Middle frontal gyrus (tissue), 1 donor: ENCODE data around the gene COLEC12.

Experiments
- DNase-seq: peaks from one replicate; pipeline ENCODE4 v3.0.0-alpha.2; 2015; ENCODE audit warnings: low spot score; ENCODE audit errors: extremely low spot score

Gene COLEC12

DNA sequence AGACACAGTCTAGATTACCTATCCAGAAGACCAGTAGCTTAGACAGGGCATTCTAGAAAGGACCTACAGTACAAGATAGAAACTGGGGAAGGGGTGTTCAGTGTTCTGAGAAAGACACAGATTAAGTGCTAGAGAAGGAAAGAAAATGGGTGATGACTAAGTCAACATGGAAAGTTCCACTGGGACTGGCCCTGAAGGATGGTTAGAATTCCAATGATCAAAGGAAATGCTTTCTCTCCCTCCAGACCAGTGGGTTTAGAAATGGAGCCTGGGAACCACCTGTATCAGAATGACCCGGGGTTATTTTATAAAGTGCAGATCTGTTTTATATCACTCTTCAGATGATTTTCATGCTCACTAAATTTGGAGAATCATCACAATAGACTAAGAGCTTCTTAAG is 5.8 kb upstream of the COLEC12 start:
- DNase-seq: no peak

DNA sequence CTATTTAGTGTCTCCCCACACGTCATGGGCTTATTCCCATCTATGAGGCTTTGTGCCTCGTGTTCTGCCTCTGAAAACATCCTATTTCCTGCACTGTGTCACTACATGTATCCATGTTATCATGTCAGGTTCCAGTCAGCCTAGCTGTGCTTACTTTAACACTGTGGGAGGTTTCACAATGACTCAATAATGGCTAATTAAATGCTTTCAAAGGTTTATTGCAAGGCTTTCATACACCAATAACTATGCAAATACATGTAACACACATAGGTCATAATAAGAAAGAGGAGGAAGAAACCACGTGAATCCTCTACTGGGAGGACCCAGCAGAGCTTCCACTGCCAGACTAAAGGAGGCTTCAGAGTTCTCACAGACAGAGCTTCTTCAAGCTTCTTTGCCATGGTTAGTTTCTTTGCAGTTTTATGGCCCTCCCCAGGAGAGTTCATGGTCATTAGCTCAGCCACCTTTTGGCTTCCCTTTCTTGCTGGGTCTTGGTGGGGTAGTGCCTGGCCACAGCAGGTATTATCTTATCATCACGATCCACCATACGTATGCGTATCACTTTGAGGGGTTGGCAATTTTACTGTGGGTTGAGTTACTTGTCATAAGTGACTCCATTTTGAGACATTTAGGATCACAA is 5.1 kb upstream of the COLEC12 start:
- DNase-seq: no peak

DNA sequence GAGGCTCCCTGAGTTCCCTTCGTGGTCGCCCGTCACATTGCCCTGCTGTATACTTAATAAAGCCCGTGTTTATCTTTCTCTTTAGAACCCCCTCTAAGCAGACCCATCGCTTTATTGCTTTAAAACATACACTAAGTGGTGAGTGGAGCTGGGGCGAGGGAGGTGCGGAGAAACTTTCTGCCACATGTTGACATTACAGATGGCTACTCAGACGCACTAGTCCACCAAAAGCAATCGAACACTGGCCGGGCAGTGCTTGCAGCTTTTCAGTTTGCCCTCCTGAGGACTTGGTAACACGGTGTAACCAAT is 859 bp upstream of the COLEC12 start:
- no peak for DNase-seq

DNA sequence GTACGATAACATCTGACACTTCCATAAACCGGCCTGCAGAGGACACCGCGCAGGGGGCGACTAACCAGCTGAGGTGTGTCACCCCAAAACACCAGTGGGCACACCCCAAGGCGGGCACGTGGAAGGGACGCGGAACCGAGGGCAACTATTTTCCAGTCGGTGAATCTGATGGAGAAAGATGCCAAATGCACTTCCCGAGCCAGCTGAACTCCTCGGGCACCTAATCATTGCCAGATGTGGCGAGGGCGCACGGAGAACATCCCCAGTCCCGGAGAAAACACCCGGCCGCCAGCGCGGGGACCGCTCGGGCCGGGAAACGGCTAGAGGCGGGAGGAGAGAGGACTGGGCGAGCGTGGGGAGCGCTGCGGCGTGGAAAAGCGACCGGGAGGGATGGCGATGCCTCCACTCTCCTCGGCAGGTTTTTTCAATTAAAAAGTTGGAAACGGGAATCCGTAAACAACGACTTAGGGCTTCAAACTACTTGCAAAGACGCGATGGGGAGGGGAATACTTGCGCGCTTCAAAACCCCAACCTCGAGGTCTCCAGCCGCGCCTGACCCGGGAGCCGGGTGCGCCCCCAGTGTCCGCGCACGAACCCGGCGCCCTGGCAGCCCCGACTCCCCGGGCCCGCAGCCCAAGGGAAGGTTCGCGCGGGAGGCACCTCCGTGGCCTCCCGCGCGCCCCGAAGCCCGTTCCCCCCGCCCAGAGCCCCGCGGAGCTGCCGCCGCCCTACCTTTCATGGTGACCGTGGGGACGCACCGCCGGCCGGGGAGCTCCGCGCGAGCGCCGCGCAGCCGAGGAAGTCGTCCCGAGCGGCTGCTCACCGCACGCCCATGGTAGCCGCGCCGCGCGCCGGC is 497 bp downstream of the COLEC12 start:
- no peak for DNase-seq

DNA sequence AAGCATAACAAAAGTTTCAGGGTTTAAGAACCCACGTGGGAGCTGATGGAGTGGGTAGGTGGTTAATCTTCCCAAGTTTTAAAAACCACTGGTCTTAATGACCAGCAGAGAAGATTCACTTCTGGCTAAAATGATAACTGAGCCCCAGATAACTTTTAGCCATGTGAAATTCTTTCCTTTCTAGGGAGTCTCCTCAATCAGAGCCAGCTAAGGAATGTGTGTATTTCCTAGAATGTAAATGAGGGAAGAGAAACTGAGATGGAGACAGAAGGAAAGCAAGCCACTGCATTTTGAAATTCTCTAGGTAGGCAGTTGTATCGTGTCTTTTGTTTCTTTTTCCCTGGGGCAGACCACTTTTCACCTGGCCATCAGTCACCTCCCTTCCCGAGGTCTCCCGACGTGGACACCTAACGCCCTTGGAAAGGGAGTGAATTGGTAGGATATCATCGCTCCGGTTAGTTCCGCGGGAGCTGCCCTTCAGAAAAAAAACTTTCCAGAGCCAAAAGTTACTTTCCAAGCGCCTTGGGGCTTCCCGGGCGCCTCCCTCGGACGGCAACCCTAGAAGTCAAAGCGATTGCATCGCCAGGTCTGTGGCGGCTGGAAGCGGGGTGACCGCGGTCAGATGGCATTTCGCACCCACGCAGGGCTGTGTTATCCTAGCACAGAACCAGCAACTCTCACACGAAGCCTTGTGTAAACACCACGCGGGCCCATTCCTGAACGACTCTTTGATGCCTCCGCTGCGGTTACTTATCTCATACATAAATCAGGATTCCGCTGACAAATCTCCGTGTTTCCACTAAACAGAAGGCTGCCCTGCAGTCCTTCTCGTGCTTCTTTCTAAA is 1.3 kb downstream of the COLEC12 start:
- DNase-seq: no peak

DNA sequence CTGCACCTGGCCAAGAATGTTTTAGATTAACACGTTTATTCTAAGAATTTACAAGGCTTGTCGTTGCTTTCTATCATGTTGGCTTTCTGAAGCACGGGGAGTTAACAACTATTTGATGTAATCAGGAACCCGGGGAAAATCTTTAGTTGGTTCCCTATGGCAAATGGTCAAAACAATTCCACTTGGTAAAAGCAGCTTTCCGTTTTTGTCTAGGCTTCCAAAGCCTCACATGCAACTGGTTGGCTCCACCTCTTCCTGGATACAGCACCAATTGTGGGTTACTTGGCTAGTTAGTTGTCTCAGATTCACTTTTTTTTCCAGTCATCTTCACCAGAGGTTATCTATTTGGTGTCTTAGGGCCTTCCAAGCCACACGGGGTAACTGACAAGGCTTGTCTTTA is 2.8 kb downstream of the COLEC12 start:
- DNase-seq: no peak

DNA sequence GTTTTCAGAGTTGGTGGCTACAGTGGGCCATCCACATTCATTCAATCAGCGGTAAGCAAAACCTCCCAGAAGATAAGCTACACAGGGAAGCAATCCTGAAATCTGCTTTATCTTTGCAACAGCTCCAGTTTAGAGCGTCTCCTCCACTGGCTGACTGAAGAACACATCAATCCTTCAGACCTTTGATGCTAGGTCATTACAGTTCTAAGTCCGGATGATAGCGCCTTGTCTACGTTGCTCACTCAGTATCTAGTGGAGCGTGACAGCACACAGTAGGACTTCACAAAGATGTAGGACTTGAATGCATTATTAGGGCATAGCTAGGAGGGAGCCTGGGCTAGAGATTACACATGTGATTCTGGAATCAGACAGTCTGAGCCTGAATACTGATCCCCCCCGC is 5.0 kb downstream of the COLEC12 start:
- no peak for DNase-seq

DNA sequence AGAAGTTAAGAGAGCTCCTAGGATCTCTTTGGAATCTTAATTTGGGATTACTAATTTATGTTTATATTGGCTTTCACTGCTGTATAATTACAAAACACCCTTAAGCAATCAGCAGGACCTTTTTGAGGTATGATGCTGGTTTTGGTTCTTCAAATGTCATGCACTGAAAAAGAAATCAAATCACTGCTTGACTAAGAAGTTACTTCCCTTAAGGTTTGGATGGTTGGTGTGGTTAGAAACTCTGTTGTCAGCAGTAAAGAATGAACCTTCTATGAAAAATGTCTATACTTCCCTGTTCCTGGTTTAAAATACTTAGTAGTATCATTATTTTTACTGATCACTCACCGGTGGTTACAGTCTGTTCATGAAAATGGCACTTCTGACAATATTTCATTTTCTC is 5.5 kb downstream of the COLEC12 start:
- DNase-seq: no peak

DNA sequence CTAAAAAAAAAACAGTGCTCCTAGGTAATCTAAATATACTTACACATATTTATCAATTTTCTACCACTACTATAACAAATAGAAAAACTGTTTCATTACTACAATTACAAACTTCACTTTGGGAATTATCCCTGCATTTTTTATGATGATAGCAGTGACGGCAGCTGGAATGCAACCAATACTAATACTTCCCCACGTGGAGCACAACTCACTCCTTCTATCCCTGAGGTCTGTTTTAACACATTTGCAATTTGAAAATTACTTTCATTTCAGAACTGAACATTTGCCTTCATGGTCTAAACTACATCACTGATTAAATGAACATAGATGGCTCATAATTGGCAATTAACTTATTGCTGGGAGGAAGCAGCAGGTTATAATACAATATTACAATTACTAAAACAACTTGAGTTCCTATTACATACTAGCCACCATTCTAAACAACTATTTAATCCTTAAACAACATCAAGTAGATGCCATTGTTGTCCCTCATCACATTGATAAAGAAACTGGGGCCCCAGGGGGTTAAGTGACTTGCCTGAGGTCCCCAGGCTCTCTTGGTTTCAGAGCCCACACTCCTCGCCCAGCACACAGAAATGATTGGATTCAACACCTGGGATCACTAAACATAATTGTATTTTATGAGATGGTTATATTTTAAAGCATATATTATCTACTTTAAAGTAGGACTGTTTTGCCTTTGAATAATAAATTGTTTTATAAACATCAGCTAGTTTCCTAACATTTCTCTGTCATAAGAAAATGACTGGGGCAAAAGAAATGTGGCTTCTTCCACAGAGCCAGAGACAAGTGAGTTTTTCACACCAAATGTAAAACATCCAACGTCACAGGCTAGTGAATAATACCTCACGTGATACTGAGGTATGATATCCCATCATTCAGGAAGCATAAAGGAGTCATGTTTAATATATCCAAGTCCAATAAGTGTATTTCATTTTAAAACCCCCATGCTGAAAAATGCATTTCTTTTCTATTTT is 6.2 kb downstream of the COLEC12 start:
- DNase-seq: no peak

DNA sequence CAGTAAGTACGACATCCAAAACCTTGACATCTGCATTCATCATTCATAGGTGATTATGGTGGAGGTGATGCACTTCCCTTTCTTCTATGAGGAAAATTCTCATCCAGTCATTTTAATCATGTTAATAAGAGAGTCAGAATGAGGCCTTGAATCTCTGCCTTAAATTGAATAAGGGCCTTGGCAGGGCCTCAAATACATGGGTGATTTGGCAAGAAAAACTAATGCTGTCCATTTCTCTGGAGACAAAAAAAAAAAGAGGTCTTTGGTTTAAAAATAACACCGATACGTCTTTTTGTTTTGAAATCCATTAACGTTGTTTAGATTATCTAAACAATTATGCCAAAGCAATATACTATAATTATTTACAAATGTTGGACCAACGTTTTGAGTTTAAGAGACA is 8.1 kb downstream of the COLEC12 start:
- DNase-seq: no peak

DNA sequence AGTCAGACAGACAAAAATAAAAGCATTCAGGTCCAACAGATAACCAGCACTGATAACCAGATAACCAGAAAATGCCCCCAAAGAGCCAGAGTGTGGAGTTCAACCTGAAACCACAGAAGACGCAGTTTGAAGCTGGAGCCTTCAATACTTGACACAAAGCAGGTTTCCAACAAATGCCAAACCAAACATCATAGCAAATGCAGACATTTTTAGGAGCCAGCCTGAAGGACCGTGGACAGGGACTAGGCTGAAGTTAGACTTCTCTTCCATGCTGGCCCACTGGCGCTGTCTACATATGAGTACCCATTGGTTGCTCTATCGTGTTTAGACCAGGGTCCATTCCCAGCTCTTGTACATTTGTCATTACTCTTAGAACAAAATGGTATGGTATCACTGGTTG is 9.9 kb downstream of the COLEC12 start:
- no peak for DNase-seq

DNA sequence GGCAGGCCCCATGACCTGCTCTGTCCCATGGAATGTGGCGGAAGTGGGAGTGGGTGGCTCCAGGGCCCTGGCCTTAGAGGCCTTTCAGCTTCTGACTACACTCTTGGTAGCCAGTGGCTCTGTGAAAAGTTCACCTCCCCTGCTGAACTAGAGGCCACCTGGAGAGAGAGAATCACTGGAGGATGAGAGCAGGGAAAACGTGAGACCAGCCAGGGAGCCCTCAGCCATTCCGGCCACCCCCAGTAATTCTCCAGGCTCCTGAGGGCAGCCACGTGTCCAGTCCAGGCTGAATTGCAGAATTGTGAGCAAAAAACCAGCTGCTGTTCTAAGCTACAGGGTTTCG is 10.5 kb downstream of the COLEC12 start:
- DNase-seq: no peak

DNA sequence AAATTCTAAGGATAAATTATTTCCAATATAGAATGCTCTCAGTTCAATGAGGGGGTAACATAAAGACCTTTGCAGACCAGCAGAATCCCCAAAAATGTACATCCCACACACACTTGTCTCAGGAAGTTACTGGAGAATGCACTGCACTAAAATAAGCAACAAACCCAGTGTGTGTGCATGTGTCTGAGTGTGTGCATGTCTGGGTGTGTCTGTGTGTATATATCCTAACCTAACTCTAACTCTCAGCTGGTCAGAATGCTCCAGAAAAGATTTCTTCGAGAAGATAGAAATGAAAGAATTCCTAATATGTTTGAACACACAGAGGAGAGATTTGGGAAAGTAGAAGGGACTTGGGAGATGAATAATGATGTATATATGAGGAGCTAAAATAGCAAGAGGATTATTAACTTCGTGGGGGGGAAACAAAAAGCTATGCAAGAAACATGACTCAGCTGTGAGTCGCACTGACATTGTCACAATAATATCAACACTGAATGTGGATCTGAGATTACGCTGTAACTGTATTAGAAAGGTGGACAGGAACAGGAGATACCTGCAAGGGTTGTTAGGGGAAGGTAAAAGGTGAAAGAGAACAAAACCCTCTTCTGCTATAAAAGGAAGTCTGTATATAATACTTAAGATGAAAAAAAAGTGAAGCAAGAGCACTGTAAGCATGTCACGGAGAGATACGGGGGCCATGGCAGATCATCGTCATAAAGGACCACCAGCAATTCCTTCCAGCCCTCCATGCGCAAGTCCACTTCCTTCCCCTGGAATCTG is 11.1 kb downstream of the COLEC12 start:
- no peak for DNase-seq

DNA sequence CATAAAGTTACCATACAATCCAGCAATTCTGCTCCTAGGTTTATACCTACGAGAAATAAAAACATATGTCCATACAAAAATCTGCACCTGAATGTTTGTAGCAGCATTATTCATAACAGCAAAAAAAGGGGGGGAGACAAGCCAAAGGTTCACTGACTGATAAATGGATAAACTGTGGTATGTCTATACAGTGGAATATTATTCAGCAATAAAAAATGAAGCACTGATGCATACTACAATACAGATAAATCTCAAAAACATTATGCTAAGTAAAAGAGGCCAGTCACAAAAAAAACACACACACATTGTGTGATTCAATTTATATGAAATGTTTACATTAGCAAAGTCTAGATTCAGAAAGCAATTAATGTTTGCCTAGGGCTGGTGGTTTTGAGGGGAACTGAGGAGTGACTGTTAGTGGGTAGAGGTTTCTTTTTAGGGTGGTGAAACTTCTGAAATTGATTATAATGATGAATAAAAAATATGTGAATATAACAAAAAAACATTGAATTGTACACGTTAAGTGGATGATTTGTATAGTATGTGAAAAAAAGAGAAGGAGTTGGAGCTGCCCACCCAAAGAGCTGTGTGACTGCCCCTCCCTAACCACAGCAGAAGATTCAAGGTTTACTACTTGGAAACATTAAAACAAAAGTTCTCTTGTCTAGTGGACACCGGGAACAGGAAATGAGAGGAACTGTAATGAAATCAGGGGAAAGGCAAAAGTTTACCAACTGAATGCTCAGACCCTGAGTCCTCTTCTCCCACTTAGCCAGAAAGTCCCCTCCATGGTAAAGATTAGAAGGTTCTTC is 13.4 kb downstream of the COLEC12 start:
- no peak for DNase-seq

DNA sequence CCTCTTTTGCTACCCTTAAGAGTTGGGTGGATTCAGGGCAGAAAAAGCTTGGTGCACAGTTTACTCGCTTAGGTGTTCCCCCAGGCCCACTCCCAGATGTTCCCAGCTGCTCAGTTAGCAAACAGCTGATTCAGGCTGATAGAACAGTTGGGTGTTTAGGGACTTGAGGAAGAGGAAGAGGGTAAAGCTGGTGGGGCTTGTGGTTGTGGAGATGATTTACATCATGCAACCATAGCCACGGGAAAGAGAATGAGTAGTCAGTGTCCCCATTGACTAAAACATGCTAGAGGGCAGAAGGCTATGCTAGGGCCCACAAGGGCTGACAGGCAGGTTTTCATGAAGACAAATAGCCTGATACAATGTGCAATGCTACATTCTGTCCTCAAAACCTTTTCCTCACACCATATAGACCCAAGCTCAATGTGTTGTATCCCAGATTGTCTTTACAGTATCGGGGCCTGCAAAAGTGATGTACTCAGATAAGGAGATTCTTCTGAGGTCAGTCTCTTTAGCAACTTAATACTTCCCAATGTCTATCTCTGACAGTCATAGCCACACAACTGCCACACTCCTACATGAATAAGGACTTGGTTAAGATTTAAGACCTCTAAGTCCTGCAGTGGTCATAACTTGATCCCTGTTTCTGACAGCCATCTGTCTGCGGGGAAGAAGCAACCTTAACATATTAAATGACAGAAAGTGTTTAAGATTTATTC is 15.6 kb downstream of the COLEC12 start:
- no peak for DNase-seq

DNA sequence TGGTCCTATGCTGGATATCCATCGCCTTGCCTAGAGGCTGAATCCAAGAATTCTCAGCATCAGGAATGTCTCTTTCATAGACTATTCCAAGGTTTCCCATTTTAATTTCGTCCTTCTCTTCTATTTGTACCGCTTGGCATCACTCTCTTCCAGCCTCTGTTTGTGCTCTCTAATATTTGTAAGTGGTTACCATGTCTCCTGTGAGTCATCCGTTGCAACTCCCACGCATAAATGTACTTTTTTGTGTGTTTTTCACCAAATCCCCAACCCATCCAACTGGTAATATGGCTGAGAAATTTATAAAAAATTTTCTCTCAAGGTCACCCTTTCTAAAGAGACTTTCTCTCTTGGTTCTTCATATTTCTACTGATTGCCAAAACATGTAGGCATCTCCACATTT is 21.8 kb downstream of the COLEC12 start:
- no peak for DNase-seq

DNA sequence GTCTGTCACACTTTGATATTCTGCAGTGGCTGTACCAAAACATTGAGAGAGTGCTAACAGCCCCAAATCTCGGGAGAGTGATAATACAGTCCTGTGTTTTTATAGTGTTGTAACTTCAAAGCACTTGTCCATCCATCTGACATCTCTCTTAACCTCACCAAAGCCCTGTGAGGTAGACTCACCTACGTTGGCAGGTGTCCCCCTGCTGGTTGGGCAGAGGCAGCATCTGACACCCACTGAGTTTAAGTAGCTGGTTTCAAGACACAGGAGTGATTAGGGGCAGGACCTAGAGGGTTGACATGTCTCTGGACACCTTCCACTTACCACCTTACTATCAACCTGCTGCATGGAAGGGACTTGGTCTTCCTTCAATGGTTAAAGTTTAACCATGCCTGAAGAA is 22.9 kb downstream of the COLEC12 start:
- no peak for DNase-seq

DNA sequence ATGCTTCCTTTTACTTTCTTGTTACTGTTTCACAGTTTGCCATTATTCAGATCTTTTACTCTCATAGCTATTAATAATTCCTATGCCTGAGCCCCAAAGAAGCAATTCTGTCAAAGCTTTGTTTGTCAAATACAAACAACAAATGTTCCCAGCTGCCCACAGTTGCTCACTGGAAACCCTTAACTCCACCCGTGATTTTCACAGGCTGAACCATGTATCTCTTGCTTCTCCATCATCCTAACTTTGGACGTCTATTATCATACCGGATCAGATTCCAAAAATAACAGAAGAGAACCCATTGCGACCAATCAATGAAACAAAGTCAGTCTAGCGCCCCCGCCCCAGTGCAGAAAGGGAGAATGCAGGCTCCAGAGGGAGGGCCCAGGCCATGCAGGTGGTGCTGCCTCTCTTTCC is 24.2 kb downstream of the COLEC12 start:
- DNase-seq: no peak
